ENCODE measurements around the gene CPT1A.
A peak's percentile ranks its signal among the peaks of the same experiment; 100 is the strongest.

Gene CPT1A

DNA sequence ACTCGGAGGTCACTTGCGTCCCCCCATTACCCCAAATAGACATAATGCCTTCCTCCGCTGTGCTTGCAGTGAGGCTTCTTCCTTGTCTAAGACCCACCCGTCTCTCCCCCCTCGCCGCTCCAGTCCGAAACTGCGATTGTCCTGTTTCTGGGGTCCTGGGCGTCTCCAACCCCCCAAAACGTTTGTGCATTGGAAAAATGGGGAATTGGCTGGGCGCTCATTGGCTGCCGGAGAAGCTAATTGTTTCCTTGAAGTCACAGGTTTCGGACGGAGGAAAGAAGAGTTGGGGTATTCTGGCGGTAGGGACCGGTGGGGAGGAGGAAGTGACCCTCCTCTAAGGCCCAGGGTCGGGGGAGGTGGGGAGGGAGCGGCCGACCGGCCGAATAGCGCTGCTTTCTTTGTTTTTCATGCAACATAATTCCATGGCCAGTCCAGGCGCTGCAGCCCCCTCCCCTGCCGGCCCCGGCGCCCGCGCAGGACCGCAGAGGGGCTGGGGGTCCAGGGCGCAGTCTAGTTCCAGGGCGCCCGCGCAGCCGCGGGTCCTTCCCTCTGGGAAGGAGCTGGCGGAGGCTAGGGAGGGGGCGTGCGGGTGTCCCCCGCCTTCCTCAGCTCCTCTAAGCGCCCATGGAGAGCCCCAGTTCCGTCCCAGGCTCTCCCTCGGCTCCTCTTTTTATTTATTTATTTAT lies 12.7 kb upstream of the CPT1A start:
- no peak for DNase-seq (ENCODE audit: low spot score)

DNA sequence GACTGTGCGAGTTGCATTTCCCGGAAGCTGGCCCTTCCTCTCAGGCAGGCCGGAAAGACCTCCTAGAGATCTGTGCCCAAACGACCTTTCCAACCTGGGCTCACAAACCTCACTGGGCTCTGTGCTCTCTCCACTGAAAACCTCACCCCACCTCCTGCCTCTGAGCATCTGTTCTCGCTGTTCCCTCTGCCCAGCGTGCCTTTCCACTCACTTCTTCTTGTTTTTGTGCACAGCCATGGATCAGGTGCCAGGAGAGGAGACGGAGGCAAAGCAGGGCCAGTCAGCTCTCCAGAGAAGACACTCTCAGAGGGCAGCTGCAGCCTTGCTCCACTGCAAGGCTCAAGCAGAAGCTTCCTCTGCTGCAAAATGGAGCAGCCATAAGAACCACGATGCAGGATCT lies 10.9 kb upstream of the CPT1A start:
- no peak for DNase-seq (ENCODE audit: low spot score)

DNA sequence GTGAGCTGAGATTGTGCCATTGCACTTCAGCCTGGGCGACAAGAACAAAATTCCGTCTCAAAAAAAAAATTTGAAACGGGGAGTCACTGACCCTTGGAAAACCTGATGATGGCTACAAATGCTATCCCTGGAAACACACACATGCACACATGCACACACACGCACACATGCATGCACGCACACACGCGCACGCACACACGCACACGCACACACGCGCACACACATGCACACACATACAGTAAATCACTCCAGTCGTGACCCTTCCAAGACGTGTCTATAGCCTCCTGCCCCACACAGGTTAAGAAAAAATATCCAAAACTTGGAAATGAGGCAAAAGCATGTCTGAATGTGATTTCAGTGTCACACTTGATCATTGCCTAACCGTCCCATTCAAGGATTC lies 6.7 kb upstream of the CPT1A start:
- DNase-seq (ENCODE audit: low spot score), result no peak

DNA sequence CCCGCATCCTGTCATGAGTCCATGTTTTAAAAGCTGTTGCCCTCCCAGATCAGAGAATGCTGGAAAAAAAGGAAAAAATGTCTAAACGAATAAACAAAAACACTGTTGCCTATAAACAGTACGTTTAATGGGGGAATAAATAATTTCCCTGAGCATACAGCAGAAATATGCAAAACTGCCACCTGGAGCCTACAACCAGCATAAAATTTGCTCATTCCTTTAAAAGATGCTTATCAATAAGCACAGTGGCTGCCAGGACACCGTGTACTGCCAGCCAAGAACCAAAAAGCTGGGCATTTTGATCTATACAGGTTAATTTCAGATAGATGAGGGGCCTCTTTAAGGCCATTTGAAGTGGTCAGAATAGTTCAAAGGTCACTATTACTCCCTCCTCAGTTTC lies 5.7 kb upstream of the CPT1A start:
- no peak for DNase-seq (ENCODE audit: low spot score)

DNA sequence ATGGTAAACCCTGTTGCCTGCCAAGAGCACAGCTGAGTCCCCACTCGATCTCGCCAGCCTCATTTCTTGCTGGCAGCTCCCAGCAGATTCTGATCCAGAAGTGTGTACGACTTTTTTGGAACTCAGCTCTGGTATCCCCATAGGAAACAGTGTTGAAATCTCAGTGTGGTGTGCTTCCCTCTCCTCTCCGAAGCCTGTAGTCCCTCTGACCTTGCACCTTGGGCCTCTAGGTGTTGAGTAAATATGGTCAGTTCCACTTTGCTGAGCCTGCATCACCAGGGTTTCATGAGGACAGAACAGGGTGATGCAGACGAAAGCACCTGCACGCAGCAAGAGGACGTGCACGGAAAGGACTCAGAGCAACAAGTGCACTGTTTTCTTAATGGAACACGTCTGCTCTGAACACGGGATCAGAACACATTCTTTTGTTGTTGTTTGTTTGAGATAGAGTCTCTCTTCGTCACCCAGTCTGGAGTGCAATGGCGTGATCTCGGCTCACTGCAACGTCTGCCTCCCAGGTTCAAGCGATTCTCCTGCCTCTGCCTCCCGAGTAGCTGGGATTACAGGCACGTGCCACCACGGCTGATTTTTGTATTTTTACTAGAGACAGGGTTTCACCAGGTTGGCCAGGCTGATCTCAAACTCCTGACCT lies 3.8 kb upstream of the CPT1A start:
- DNase-seq (ENCODE audit: low spot score), result no peak

DNA sequence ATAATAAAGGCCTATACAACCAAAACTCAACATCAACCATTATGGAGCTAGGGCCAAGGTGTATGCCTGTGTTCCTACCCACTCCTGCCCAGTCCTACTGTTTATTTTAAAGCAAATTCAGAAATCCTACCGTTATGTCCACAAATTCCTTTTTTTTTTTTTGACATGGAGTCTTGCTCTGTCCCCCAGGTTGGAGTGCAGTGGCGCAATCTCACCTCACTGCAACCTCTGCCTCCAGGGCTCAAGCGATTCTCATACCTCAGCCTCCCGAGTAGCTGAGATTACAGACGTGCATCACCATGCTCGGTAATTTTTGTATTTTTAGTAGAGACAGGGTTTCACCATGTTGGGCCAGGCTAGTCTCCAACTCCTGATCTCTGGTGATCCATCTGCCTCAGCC lies 3.1 kb upstream of the CPT1A start:
- no peak for DNase-seq (ENCODE audit: low spot score)

DNA sequence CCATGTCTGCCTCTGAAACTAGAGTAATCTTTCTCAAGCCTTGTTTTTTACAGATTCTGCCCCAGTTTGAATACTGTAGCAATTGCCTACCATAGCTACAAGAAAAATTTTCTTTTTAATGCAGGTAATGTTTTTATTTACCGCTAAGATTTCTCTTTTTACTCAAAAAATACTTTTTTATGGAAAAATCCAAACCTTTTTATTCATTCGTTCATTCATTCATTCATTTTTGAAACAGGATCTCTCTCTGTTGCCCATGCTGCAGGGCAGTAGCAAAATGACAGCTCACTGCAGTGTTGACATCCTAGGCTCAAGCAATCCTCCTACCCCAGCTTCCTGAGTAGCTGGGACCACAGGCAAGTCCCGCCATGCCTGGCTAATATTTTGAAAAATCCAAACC lies 2.7 kb upstream of the CPT1A start:
- DNase-seq (ENCODE audit: low spot score), result no peak

DNA sequence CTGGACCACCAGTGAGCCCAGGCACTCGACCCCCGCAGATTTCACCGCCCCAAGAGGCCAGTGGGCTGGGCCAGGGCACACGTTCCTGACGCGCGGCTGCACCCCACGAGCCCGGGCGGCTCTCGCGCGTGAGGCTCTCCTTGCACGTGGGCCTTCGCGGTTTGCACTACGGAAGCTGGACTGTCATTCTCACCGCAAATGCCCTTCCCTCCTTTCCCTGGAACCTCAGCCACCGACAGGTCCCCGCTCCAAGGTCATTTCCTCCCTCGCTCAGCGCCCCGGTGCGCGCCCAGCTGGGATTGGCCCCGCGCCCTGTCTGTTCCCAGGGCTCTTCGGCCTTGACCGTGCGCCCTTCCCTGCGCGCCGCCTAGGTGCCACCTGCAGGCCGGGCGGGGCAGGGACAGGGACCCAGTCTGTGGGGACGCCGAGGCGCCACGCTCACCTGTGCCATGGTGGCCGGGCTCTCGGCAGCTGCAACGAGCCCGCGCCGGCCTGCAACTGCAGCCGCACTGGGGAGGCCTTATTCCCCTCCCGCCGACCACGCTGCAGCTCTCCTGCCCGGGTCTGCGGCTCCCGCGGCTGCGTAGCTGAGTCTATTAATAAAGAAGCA lies 2.1 kb upstream of the CPT1A start:
- peak; percentile 62 for DNase-seq (ENCODE audit: low spot score)

DNA sequence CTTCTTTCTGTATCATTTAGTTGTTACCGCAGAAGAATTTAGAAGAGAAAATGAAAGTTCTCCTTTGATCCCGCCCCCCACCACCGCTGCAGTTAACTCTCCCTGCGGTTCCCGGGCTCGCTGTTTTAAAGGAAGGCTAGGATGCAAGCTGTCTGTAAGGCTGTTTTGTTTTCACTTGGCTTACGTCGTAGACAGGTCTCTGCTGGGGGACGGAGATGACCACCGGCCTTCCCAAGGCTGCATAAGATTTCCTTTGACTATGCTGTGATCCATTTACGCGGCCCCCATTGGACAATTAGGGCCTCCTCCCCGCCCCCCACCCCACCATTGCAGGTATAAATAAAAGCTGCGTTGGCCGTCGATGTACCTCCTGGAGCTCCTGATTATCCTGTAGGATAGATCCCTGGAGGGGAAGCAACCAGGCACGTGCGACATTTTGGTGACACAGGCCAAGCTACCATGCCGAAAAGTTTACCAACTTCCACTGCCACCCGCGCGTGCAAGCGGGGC lies 1.4 kb upstream of the CPT1A start:
- peak; percentile 24 for DNase-seq (ENCODE audit: low spot score)

DNA sequence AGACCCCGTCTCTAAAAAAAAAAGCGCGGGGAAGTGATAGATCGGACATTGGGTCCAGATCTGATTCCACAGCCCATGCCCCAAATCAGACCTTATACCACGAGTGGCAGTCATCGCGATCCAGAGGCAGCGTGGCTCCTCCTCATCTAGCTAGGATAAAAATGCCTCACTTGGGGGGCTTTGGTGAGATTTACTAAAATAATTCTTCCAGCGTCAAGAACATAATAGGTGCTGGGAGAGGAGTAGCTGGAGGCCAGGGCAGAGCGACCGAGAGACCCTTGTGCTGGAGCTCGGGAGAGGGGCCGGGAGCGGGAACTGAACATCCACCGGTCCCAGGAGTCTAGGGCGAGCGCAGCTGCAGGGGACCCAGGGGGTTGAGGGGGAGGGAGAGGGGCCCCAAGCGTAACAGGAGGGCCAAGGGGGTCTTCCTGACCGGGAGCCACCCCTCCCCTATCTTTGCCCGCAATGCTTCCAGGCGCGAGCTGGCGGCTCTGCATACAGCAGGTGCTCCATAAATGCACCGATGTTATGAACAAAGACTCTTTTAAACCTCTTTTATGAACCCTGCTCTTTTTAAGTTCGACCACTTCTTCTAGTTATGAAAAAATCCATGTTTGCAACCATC lies 823 bp upstream of the CPT1A start:
- no peak for DNase-seq (ENCODE audit: low spot score)

DNA sequence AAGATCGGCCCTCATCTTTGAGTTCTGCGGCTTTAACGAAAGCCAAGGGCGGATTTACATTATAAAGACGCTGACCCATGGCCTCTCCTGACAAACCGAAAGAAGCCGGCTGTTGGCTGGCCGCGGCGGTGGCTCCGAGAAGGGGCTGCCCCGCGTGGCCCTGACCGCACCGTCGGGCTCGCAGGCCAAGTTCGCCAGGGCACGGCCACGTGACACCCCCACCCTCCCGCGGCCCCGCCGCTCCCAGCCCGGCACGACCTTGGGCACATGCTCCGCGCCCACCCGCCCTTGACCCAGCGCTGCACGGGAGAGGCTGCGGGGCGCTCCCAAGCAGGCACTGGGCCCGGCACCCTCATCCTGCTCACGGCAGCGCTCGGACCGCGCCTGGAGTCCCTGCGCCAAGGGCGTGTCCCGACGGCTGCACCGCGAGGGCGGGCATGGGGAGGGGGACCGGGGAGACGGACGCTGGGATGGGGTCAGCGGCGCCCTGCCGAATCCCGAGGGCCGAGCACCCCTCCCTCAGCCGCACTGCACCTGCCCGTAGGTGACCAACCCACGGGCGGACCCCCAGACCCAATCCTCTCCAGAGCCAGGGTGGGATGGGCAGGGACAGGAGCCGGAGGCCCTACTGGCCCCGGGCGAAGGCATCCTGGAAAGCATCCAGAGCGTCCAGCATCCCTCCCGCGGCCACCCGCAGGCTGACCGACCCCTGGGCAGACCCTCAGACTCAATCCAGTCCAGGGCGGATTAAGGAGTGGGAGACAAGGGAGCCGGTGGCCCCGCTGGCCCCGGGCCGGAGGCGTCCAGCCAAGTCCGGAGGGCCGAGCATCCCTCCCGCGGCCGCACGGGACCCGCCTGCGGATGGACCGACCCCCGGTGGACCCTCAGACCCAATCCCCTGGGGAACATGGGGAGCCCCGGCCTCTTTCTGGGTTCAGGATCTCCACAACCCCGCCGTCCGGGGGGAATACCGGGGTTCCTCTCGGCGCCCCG lies 759 bp downstream of the CPT1A start:
- DNase-seq (ENCODE audit: low spot score), result peak; percentile 50

DNA sequence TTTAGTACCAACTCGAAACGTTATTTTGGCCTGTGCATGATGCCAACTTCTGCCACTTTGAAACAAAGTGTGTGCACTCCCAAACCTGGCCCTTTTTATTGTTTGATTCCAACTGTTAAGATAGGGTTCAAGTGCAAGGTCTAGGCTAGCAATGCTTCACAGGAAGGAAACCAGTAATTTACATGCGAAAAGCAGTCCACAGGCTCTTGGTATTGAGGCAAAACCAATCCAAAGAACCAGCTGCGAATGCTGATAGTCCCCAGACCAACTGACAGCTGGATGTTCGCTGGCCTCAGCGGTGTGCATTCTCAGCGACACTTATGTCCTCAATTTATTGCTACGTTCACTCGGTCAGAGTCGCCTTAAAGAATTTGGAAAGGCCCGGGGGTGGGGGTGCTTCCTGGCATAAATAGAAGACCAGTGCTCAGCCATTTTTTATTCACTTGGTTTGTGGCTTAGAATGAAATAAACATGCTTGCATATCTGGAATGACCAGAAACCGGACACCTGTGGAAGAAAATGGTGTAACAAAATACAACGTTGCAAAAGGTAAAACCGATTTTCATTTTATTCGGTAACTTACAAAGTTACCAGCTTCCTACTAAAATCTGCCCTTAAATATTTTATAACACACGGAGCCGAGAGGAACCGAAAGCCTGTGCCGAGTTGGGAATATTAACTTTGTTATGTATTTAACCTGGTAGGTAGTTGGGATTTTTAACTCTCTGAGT lies 1.6 kb downstream of the CPT1A start:
- DNase-seq (ENCODE audit: low spot score), result peak; percentile 52

DNA sequence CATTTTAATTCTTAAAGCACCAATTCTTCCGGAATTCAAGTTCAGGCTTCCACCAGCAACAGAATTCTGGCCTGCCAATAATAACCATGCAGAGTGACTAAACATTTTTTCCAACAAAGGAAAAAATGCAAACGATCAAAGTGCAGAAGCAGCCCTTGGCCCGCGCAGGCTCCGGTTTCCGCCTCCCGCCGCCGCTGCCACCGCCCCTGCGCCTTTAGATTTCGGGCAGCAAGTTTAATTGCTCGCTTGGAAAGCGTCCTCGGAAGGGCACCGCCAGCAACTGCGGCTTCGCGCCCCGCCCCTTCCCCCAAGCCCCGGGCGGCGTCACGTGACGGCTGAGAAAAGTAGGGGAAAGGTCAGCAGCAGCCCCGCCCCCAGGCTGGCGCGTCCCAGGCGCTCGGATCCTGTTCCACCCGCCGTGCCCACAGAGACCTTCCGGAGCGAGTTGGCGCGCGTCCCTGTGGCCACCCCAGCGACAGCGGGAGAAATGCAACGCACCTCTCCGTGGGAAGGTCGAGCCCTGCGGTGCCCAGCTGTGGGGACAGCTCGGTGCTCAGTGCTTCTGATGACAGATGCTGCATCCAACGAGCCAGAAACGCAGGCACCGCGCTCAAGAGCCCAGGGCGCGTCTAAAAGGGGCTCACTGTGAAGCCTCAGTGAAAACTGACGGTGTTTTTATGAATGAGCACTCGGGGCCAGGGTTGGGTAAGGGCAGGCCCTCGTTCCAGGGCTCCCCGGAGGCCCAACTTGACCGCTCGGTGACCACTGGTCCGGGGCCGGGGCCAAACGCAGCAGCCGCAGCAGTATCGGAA lies 2.5 kb downstream of the CPT1A start:
- peak; percentile 86 for DNase-seq (ENCODE audit: low spot score)

DNA sequence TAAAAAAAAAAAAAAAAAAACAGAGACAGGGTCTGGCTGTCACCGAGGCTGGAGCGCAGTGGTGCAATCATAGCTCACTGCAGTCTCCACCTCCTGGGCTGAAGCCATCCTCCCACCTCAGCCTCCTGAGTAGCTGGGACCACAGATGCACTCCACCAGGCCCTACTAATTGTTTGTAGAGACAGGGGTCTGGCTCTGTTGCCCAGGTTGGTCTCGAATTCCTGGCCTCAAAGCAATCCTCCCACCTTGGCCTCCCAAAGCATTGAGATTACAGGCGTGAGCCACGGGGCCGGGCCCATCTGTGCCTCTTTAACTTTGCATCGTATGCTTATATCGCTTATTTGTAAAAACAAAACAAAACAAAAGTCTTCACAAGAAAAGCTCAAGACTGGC lies 3.1 kb downstream of the CPT1A start:
- no peak for DNase-seq (ENCODE audit: low spot score)

DNA sequence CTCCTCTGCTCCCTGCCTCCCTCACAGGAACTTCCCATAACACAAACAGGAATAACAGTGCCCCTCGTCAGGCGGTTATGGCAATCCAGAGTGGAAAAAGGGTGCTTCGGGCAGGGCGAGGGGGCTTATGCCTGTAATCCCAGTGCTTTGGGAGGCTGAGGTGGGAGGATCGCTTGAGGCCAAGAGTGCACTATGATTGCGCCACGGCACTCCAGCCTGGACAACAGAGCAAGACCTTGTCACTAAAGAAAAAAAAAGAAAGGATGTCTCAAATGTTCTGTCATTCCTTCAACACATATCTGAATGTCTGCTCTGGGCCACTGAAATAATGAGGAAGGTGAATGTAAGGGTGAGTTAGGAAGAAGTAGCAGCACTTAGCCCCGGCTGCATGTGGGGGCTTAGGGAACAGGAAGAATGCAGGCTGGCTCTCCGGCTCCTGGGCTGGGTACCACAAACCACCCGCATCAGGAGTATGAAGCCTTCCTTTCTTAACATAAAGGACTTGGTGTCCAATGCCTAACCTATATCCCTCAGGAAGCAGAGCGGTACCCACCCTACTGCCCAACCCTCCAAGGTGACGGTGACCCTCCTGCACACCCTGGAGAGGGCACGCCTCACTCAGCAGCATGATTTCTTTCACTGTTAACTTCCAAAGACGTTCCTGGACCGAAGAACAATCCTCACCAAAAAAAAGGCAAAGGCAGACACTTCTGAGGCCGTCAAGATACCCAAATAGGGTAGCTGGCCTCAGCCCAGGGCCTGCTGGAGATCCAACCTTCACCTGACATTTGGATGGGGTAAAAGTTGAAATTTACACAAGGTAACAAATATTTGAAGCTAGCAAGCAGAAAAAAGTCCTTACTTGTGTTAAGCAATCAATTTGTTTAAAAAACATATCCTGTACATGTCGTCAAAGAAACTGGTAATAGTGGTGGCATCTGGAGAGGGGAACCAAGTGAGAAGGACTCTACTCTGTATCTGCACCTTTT lies 3.8 kb downstream of the CPT1A start:
- no peak for DNase-seq (ENCODE audit: low spot score)

DNA sequence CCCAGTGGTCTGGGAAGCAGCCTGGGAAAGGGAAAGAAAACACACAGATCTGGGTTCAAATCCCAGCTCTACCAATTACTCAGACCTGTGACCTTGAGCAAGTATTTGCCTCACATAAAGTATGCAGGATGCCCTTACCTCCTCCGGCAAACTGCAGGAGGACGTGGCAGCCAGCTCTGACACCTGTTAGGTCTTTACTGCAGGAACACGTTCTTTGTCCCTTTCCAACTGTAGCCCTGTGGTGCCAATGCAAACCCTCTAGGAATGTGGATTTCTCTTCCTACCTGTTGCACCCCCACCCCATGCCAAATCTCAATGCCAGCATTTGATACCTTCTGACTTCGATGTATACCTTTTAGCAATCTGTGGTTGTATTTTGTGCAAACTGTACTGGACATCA lies 6.0 kb downstream of the CPT1A start:
- no peak for DNase-seq (ENCODE audit: low spot score)

DNA sequence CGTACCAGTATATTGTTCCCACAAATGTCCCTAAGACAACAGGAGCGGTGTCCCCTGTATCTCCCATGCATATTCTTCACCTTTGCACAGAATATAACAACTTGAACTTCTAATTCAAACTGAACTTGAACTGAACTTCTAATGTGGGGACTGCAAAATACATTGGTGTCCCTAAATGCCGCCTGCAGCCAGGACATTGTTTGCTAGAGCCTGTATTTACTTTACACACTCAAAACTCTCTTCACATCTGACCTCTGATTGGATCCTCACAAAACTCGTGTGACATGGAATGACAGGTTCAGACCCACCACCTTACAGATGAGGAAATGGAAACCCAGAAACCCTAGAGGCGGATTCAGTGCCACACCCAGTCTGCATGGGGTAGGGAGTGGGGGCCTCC lies 6.4 kb downstream of the CPT1A start:
- DNase-seq (ENCODE audit: low spot score), result no peak

DNA sequence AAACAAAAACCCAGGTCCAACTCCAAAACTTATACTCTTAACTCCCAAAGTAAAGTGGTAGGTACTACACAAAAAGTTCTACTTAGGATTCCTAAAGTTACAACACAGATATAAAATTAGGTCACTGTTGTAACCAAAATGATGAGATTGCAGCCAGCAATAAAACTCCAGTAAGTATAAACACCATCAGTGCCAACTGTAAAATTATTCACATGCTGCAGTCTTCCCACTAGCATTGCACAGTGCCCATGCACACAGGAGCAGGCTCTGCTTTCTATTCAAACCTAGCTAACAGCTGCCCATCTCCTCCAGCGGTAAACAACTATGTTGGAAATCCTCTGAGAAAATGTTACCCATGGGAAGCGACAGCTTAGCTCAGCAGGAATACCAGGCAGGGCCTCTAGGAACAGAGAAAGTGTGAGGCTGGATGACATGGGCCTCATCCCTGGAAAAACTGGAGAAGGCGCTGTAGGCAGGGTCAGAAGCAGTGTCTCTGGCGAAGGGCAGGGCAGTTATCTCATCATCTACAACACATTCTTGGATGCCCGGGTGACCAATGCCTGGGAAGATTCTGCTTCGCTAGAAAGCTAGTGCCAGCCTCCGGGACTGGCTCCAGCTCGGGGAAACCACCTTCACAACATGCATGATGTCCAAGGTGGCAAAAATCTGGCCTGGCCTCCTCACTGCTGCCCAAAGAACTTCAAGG lies 9.1 kb downstream of the CPT1A start:
- DNase-seq (ENCODE audit: low spot score), result no peak
